ENCODE measurements around the gene AGPAT3.
"Not testable (repeated sequence)": the region's sequence is repeated elsewhere in the genome, so short reads cannot be mapped to it uniquely, and the experiment has no call there.

AGPAT3 gene

DNA sequence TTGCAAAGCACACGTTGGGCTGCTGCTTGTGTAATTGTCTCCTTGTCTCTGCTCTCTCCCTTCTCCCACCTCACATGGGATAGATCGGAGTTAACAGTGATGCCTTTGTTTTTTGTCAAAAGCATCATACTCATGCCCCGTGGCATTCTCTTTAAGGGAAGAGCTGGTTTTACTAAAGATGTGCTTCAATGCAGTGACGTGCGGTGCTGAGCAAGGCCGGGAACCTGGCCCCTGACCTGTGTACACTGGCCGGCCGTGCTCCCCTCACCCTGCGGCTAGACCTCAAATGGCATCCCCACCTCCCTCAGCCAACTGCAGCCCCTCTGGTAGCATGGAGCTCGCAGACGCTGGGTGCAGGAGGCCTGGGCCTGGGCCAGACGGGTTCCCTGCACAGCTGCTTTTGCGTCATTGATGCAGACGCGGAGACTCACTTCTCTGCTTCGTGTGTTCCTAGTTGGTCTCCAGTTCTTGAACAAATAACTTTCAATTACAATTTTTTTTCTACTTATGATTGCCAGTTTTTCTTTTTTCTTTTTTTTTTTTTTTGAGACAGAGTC is 19.9 kb downstream of the AGPAT3 start:
- no peak for DNase-seq

DNA sequence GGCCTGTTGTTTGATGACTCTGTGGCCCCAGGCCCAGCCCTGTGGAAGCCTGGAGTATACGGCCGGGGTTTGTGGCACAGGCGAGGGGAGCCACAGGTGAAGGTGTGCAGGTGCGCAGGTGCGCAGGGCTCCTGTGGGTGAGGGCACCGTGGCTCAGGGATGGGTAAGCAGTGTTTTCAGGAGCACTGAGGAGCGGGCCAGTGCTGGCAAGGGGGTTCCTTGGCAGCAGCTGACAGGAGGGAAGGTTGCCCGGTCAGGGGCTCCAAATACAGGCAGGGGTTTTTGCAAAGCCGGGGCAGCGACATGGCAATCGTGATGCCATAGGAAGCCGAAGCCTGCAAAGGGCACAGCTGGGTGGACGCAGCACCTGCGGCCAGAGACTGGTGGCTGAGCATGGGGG is 20.7 kb downstream of the AGPAT3 start:
- no peak for DNase-seq

DNA sequence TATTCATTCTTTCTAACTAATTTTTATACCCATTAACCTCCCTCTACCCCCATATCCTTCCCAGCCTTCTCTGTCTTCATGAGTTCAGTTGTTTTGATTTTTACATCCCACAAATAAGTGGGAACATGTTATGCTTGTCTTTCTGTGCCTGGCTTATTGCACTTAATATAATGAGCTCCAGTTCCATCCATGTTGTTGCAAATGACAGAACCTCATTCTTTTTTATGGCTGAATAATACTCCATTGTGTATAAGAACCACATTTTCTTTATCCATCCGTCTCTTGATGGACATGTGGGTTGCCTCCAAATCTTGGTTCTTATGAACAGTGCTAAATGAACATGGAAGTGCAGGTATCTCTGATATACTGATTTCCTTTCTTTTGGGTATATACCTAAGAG is 21.5 kb downstream of the AGPAT3 start:
- no peak for DNase-seq

DNA sequence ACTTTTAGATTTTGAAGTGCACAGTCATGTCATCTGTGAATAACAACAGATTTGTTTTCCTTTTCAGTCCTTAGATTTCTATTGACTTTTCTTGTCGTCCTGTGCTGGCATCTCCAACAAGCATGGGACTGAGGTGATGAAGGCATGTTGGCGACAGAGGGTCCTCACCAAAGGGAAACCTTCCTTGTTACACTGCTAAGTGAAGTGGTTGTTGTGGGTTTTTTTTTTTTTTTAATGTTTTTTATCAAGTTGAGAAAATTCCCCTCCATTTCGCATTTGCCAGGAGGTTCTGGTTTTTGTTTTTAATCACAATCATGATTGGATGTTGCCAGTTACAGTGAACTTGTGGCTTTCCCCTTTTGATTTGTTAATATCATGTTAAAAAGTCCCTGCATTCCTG is 24.0 kb downstream of the AGPAT3 start:
- no peak for DNase-seq

DNA sequence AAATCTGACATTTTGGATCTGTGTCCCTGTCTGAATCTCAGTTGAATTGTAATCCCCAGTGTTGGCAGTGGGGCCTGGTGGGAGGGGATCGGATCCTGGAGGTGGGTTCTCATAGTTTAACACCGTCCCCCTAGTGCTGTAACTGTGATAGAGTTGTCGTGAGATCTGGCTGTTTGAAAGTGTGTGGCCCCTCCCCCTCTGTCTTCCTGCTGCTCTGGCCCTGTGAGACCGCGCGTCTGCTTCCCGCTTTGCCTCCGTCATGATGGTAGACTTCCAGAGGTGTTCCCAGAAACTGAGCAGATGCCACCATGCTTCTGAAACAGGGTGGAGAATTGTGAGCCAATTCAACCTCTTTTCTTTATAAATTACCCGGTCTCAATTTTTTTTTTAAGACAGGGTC is 25.0 kb downstream of the AGPAT3 start:
- no peak for DNase-seq

DNA sequence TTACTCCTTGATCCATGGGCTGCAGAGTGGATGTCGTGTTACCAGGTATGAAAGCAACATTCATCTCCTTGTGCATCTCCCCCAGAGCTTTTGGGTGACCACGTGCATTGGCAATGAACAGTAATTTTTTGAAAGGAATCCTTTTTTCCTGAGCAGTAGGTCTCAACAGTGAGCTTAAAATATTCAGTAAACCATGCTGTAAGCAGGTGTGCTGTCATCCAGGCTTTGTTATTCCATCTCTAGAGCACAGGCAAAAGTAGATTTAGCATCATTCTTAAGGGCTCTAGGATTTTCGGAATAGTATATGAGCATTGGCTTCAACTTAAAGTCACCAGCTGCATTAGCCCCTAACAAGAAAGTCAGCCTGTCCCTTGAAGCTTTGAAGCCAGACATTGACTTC is 27.3 kb downstream of the AGPAT3 start:
- no peak for DNase-seq

DNA sequence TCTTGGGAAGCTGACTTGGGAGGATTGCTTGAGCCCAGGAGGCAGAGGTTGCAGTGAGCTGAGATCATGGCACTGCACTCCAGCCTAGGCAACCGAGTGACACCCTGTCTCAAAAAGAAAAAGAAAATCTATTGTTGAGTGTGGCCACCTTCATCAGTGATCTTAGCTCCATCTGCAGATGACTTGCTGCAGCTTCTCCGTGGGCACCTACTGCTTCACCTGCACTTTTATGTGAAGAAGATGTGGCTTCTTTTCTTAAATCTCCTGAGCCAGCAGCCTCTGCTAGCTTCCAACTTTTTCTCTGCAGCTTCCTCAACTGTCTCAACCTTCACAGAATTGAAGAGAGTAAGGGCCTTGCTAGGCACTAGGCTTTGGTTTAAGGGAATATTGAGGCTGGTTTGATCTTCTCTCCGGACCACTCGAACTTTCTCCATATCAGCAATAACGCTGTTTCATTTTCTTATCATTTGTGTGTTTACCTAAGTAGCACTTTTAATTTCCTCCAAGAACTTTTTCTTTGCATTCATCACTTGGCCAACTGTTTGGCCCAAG is 28.0 kb downstream of the AGPAT3 start:
- DNase-seq, result no peak

DNA sequence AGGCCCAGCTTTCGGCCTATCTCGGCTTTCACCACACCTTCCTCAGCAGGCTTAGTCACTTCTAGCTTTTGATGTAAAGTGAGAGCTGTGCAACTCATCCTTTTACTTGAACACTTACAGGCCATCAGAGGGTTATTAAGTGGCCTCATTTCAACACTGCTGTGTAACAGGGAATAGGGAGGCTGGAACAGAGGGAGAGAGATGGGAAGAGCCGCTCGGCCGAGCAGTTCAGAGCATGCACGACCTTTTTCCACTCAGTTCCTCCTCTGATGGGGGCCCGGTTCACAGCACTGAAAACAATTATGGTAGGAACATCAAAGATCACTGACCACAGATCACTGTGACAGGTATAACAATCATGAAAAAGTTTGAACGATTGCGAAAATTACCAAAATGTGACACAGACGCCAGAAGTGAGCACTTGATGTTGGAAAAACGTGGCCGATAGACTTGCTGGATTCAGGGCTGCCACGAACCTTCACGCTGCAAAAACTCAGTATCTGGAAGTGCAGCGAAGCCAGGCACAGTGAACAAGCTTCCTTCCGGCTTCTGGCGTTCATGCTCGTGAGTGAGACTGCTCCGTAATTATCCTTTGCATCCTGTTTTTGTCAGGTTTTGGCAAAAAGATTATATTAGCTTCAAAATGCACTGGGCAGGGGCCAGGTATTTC is 28.6 kb downstream of the AGPAT3 start:
- DNase-seq, result no peak

DNA sequence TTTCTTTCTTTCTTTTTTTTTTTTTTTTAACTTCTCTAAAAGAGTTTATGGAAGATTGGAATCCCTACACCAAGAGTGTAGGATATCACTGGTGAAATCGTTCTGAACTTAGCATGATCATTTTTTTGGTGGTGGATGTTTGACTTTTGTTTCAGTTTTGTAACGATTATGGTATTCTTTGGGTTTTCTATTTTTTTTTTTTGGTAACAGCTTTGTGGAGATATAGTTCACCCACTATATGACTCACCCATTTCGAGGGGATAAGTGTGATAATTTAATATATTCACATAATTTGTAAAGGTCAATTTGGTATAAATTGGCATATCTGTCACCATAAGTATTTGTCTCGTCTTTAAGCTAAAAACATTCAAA is 29.2 kb downstream of the AGPAT3 start:
- no peak for DNase-seq

DNA sequence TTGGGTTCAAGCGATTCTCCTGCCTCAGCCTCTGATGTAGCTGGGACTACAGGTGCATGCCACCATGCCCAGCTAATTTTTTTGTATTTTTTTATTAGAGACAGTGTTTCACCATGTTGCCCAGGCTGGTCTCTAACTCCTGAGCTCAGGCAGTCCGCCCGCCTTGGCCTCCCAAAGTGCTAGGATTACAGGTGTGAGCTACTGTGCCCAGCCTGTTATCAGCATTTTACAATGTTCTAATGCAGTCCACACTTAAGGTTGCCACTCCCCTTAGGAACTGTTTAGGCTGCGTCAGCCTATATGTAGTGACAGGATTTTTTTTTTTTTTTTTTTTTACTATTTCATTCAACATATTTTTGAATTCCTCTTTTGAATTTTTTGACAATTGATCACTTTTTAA is 30.2 kb downstream of the AGPAT3 start:
- no peak for DNase-seq

DNA sequence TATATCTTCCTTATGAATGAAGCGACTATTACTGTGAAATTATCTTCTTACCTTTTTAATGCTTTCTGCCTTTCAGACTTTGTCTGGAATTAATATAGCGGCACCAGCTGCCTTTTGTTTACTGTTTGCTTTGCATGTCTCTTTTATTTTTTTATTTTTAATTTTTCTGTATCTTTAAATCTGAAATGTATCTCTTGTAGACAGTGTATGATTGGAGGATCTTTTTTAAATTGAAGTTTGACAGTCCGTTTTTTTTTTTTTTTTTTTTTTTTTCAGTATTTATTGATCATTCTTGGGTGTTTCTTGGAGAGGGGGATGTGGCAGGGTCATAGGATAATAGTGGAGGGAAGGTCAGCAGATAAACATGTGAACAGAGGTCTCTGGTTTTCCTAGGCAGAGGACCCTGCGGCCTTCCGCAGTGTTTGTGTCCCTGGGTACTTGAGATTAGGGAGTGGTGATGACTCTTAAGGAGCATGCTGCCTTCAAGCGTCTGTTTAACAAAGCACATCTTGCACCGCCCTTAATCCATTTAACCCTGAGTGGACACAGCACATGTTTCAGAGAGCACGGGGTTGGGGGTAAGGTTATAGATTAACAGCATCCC is 31.8 kb downstream of the AGPAT3 start:
- DNase-seq, result not testable (repeated sequence)

DNA sequence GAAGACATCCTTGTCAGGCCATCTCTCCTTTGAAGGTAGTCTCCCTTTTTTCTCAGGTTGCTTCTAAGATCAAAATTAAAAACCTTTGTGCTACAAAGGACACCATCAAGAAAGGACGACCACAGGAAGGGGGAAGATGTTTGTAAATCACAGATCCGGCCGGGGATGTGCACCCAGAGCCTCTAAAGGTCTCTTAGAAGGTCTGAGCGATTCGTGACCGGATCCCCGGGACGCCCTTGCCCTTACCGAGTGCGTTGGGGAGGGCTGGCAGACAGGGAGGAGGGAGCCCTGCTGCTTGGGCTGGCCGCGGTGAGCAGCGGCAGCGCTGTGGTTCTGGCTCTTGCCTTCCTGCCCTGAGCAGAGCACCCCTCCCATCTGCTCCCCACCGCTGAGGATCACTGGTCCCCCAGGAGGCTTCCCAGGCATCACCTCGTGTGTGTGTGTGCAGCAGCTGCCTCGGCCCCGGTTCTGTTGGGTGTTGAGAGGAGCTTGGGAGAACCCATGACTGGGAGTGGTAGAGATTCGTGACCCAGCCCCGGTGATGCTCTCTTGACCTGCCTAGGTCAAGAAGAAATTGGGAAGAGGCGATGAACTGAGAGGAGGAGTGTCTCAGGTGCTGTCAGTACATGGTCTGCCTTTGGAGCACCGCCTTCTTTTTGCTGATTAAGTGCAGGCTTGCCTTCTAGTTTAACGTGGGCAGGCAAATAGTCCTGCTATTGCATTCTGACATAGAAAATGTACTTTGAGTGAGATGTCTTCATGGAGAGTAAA is 34.5 kb downstream of the AGPAT3 start:
- no peak for DNase-seq

DNA sequence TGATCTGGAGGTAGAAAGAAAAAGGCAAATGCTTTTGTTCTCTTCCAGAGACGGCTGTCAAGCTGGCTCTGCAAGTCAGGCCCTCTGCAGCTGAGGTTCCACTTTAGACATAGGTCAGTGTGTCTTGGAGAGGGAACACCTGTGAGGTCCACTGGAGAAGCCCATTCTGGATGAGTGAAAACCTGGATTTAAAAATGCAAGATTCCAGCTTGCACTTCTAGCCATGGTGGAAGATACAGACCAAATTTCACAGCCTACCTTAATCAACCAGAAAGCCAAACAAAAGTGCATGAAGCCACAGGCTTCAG is 35.0 kb downstream of the AGPAT3 start:
- DNase-seq, result no peak

DNA sequence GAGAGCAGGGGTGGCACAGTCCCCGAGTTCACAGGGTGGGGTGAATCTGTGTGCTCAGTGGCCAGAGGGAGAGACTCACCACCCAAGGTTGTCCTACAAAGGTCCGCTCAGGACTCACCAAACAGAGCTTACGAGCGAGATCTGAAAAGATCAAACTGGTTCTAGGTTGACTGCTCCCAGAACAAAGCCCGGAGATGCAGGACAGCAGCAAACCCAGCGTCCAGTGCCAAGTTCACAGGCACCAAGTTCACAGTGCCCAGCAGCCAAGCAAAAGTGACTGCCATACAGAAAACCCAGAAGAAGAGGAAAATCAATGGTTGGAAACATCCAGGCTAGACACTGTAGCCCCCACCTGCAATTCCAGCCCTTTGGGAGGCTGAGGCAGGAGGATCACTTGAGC is 35.7 kb downstream of the AGPAT3 start:
- no peak for DNase-seq

DNA sequence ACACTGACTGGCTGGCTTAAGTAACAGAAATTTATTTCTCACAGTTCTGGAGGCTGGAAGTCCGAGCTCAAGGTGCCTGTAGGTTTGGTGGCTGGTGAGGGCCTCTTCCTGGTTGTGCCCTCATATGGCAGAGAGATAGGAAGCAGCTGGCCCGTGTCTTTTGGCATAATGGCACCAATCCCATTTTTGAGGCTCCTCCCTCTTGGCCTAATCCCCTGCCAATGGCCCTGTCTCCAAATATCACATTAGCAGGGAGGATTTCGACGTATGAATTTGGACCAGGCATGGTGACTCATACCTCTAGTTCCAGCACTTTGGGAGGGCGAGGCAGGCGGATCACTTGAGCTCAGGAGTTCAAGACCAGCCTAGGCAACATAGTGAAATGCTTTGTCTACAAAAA is 37.4 kb downstream of the AGPAT3 start:
- DNase-seq, result no peak

DNA sequence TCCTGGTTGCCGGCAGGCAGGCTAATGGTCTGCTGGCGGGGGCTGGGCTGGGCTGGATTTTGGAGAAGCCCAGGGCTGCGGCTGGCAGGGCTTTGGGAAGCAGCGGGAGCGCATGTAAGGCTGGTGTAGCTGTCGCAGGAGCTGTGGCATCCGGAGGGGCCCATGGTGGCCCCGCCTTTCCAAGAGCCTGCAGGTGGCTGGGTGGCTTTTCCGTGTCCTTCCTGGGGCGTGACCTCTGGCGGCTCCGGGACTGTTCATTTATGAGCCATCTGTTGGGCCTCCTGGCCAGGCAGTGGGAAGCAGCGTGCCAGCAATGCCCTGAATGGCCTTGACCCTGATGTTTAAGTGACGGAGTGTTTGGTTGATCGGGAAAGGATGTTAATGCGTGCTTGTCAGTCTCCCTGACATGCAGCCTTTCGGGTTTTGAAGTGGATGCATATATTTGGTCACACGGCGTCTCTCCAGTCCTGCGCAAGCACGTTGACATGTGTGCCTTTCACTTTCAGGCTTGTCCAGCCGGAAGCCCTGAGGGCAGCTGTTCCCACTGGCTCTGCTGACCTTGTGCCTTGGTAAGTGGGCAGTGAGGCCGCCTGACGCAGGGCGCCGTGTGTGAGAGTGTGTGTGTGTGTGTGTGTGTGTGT is 38.5 kb downstream of the AGPAT3 start:
- DNase-seq, result no peak

DNA sequence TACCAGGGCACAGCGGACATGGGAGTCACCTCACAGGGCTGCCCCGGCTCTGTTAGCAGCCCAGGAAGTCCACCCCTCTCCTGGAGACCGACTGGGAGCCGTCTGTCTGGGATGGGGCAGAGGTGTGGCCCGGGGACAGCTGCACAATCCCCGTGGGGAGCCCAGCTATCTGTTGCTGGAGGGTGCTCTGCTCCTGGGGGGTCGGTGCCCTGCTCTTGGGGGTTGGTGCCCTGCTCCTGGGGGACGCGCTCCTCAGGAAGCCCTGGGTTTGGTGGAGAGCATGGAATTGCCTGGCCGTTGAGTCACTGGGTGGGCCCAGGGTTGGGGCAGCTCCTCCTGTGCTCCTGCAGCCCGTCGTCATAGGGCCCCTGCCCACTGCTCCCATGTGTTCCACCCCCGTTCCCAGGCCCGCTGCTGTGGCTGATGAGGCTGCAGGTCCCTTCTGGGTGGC is 39.3 kb downstream of the AGPAT3 start:
- DNase-seq, result no peak

DNA sequence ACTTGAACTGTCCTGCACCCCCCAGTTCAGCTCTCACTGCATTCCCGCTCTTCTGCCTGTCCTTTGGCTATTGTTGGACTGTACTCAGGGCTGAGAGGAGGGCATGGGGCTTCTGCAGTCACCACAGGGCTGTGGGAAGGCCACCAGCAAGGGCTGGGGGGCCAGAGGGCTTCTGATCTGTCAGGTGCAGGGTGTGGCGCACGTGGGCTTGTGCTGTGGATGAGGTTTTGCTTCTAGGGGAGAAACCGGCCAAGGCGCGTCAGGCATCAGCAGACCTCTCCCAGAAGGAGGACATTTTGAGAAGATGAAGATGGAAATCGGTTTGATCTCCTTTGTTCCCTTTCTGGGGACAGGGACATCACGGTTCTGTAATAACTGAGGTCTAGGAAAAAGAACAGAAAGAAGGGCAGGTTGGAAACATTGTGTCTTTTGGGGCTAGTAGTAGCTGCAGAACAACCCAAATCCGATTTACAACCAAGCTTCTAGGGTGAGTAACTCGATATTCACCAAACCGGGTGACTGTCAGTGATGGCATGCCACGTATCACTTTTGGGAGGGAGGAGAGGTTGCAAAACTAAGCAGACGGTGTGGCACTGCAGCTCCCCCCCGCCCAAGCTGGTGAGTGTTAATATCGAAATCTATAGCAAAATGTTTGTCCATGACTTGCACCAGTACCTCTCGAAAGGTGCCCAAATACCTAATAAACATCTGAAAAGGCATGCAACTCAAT is 40.9 kb downstream of the AGPAT3 start:
- DNase-seq, result no peak

DNA sequence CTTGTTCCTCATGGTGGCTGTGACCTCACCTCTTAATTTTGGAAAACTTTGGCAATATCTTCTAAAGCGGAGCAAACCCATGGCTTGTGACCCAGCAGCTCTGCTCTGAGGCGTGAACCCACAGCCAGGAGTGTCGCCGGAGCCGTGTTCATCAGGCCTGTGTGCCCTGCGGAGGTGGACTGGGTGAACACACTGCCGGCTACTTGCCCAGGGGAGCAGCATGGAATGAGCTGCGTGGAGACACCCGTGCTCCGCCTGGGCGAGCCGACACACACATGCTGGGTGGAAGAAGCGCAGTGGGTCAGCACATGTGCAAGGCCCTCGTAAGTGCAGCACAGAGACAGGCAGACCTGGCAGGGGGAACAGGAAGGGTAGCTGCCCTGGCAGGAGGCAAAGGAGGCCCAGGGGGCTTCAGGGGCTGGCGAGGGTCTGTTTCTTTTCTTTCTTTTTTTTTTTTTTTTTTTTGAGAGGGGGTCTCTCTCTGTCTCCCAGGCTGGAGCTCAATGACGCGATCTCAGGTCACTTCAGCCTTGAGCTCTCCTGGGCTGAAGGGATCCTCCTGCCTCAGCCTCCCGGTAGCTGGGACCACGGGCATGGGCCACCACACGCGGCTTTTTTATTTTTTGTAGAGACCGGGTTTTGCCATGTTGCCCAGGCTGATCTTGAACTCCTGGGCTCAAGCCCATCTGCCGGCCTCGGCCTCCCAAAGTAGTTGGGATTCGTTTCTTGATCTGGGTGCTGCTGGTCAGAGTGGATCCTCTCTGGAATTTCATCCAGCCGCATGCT is 41.8 kb downstream of the AGPAT3 start:
- DNase-seq, result no peak

DNA sequence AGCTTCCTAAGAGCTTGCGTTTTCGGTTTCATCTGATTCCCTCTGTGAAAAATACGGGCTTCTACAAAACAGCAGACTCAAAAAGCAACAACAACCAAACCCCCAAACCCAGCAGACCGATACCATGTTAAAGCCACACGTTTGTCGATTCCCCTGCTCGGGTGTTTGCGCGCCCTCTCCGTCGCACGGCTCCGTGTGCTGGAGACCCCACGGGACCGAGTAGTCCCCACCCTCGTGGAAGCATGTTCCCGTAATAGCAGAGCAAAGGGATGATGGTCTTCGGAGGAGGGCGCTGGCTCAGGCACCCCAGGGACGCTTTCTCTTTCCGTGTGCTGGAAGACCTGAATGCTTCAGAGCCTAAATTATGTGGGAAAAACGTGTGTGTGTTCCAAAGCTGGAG is 42.7 kb downstream of the AGPAT3 start:
- no peak for DNase-seq

DNA sequence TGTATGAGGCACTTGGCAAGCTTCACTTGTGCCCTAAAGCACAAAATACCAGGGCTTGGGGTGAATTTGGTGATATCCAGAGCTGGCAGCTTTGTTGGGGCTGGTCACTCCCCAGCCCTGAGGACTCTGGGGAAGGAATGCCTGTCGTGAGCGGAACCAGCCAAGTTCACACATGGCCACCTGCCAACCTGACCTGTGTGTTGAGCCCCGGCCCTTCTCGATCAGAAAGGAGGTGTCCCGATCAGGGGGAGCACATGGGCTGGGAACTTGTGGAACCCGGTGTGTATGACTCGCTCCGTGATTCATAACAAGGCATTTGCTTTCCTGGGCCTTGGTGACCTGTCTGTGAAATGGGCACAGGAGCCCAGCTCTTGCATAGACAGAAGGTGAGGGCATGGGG is 43.1 kb downstream of the AGPAT3 start:
- no peak for DNase-seq

All from SIG-M5 (cell line).